Thyroid gland (tissue), 4 donors: ENCODE data around the gene DPP6. TPM values are rescaled to one million over a fixed set of nuclear protein-coding genes. Genes with fewer than 3 reads are reported as not detected.

Experiments used
- DNase-seq, 2 donors: peaks; one replicate each; pipeline ENCODE4 v3.0.0-alpha.2; 2019
- H3K27ac ChIP-seq, 3 donors: fragments of 200-600 bp; sonication (generic); 1 replicate in 2 of 3; 2 replicates in 1 of 3; pipeline ENCODE4 v1.5.1; 2016 to 2019; ENCODE audit warnings: mild to moderate bottlenecking in 1 of 3, moderate library complexity in 1 of 3
- H3K27me3 ChIP-seq: fragments of 200-600 bp; sonication (generic); one replicate; pipeline ENCODE4 v1.5.1; 2019
- H3K36me3 ChIP-seq, 2 donors: fragments of 200-600 bp; sonication (generic); one replicate each; pipeline ENCODE4 v1.5.1; 2016 to 2019
- H3K4me1 ChIP-seq, 2 donors: fragments of 200-600 bp; sonication (generic); one replicate each; pipeline ENCODE4 v1.5.1; 2017 to 2019
- H3K4me3 ChIP-seq, 3 donors: fragments of 200-600 bp; sonication (generic); replicated peaks in 1 of 3; 1 replicate in 2 of 3; 2 replicates in 1 of 3; pipeline ENCODE4 v1.5.1; 2016; ENCODE audit warnings: mild to moderate bottlenecking in 1 of 3
- H3K9me3 ChIP-seq: fragments of 200-600 bp; sonication (generic); one replicate; pipeline ENCODE4 v1.5.1; 2017
- CTCF ChIP-seq, 6 experiments: fragments of 200-600 bp in 3 of 6; fragments of 450-650 bp in 3 of 6; sonication (generic) in 3 of 6; IDR thresholded peaks; one replicate each; pipeline ENCODE4 v1.5.1; 2016 to 2019; ENCODE audit warnings: antibody characterized with exemption in 6 of 6, mild to moderate bottlenecking in 2 of 6, inconsistent platforms in 1 of 6, moderate library complexity in 1 of 6
- POLR2A ChIP-seq, 2 donors: fragments of 450-650 bp; IDR thresholded peaks; one replicate each; pipeline ENCODE4 v1.6.1; 2017; ENCODE audit warnings: antibody characterized with exemption in 2 of 2, mild to moderate bottlenecking in 2 of 2, moderate library complexity in 1 of 2
- WGBS, 2 donors: methylation state at CpG; one replicate each; pipeline ENCODE4 v1.1.5; 2017; 5-methylcytosine and 5-hydroxymethylcytosine counted together
- intact Hi-C: fragments of 100-400 bp; cut with DNase I; formaldehyde crosslinking; loops from one replicate; pipeline ENCODE4 v1.15.1; 2023
- total RNA-seq, 4 donors: library from RNA; depleted of rRNA; stranded (reverse); fragments of >200 nt; gene quantifications; one replicate each; pipeline ENCODE4 v1.2.3, GENCODE V29; 2016

Gene DPP6
- total RNA-seq, 4 donors from 2014 or later, result 50.7 to 97.7 (median 68.9) TPM

DNA sequence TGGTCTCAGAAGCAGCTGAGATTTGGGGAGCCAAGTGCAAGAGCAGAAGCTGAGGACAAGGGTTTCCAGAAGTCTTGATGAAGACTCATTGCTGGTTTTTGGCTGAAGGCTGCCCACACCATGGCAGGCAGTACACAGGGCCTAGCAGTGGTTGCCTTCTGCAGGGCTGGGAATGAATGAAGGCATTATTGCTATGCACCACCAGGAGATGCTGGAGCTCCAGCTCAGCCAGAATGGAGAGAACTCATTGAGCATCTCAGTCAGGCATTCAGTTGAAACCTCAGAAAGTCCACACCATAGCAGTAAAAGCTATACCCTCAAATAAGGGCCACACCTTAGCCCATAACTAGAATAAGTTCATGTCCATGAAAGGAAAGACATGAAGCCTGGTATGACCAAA lies 190.5 kb downstream of the DPP6 start:
- no peaks in the 10 kb centered on the region for H3K9me3 ChIP-seq
- TF ChIP-seq POLR2A (IDR thresholded peaks at IDR 0.05) (no peak), CTCF (IDR thresholded peaks at IDR 0.05) (no peak)
- no peak overlapping the region for H3K4me3 ChIP-seq
- no peaks in the 10 kb centered on the region for H3K4me1 ChIP-seq
- no peaks in the 10 kb centered on the region for H3K36me3 ChIP-seq
- DNase-seq, result no peak
- H3K27me3 ChIP-seq, result no peaks in the 10 kb centered on the region
- intact Hi-C loops, result no loop called here
- H3K27ac ChIP-seq, result no peak overlapping the region

- Histone ChIP-seq H3K36me3 (no peaks in the 10 kb centered on the region), H3K27me3 (no peaks in the 10 kb centered on the region), H3K4me1 (peaks cover 0 to 8% of the 10 kb centered on the region in 2 donors), H3K27ac (no peak overlapping the region), H3K9me3 (no peaks in the 10 kb centered on the region), H3K4me3 (no peak overlapping the region)
- intact Hi-C loops, result no loop called here
- WGBS, 2 donors, result 94 to 97% methylated on average over 6 of the region's 6 CpGs
- no peak for DNase-seq
- no peak for TF ChIP-seq CTCF (IDR thresholded peaks at IDR 0.05)
- TF ChIP-seq POLR2A (IDR thresholded peaks at IDR 0.05), result no peak
Measured at GRCh38 chr7:154252046-154252445, 199.8 kb downstream of the DPP6 start.

DNA sequence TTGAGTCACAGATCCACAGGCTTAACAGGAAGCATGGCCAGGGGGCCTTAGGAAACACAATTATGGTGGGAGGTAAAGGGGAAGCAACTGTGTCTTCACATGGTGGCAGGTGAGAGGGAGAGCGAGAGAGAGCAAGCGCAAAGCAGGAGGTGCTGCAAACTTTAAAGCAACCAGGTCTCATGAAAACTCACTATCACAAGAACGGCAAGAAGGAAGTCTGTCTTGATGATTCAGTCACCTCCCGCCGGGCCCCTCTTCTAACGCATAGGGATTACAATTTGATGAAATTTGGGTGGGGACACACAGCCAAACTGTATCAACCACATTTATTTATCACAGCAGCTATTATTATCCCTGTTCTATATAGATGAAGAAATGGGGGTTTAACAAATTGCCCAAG lies 201.6 kb downstream of the DPP6 start:
- Histone ChIP-seq H3K27ac (no peak overlapping the region), H3K36me3 (no peaks in the 10 kb centered on the region), H3K4me1 (peaks cover 0 to 8% of the 10 kb centered on the region in 2 donors), H3K9me3 (no peaks in the 10 kb centered on the region), H3K27me3 (no peaks in the 10 kb centered on the region), H3K4me3 (no peak overlapping the region)
- no peak for DNase-seq
- TF ChIP-seq POLR2A (IDR thresholded peaks at IDR 0.05) (no peak), CTCF (IDR thresholded peaks at IDR 0.05) (no peak)
- intact Hi-C loops, result no loop called here
- WGBS, 2 donors, result 80 to 84% methylated on average over 6 of the region's 6 CpGs

DNA sequence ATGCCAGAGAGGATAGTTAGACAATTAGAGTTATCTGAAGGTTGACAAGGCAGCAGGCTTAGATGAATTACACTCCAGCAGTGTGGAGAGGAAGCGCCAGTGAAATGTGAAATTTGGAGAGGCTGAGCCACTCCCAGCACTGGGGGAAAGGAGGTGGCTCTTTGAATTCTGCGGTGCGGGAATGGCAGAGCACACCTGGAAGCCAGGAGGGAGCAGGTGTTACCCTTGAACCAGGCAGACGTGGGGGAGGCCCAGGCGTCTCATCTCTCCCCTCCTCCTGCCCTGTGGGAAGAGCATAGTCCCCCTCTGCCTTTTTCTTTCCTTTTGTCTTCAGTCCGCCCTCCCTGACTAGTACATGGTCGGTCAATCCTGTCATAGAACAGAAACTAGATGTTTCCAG lies 203.1 kb downstream of the DPP6 start:
- H3K27me3 ChIP-seq, result no peaks in the 10 kb centered on the region
- H3K36me3 ChIP-seq, result no peaks in the 10 kb centered on the region
- peak; percentile 28 to 44 for DNase-seq
- H3K4me3 ChIP-seq, result no peak overlapping the region
- no peak overlapping the region for H3K27ac ChIP-seq
- TF ChIP-seq CTCF (IDR thresholded peaks at IDR 0.05) (no peak), POLR2A (IDR thresholded peaks at IDR 0.05) (no peak)
- H3K9me3 ChIP-seq, result no peaks in the 10 kb centered on the region
- WGBS, 2 donors, result 29 to 30% methylated on average over 7 of the region's 7 CpGs
- intact Hi-C loops, result no loop called here
- H3K4me1 ChIP-seq, result peaks cover 0 to 8% of the 10 kb centered on the region in 2 donors

DNA sequence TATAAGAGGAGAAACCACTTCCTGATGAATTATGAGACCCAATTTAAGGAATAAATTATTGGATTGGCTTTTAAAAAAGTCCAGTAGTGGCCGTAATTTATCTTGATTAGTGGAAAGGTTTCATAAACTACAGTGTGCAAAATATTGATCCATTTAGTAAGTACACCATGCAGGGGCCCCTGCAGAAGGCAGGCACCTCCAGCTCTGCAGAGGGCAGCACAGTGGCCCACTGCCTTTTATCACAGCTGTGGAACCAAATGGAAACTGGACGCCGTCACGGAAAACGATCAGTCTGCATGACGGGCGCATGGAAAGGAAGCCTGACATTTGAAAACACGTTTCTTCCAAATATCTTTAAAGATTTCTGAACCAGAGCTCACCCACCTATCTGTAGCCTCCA lies 204.0 kb downstream of the DPP6 start:
- no peak for DNase-seq
- Histone ChIP-seq H3K36me3 (no peaks in the 10 kb centered on the region), H3K27ac (no peak overlapping the region), H3K4me1 (peaks cover 0 to 8% of the 10 kb centered on the region in 2 donors), H3K9me3 (no peaks in the 10 kb centered on the region), H3K4me3 (no peak overlapping the region), H3K27me3 (no peaks in the 10 kb centered on the region)
- no peak for TF ChIP-seq CTCF (IDR thresholded peaks at IDR 0.05)
- TF ChIP-seq POLR2A (IDR thresholded peaks at IDR 0.05), result no peak
- WGBS, 2 donors, result 90 to 93% methylated on average over 8 of the region's 8 CpGs
- intact Hi-C loops, result no loop called here
